PC-9 (cell line): ENCODE data around the gene MYCL.

Source experiments
- EZH2 ChIP-seq: fragments of 200-600 bp; sonication (generic); IDR thresholded peaks from 2 replicates; pipeline ENCODE4 v1.8.0; 2017; ENCODE audit warnings: antibody characterized with exemption, low read depth
- TF ChIP-seq, protein P1 (sequence below): fragments of 200-600 bp; sonication (generic); conservative IDR thresholded peaks from 2 replicates; pipeline ENCODE4 v1.6.1; 2017; ENCODE audit warnings: mixed run types, antibody characterized with exemption, mild to moderate bottlenecking, moderate library complexity

DNA sequence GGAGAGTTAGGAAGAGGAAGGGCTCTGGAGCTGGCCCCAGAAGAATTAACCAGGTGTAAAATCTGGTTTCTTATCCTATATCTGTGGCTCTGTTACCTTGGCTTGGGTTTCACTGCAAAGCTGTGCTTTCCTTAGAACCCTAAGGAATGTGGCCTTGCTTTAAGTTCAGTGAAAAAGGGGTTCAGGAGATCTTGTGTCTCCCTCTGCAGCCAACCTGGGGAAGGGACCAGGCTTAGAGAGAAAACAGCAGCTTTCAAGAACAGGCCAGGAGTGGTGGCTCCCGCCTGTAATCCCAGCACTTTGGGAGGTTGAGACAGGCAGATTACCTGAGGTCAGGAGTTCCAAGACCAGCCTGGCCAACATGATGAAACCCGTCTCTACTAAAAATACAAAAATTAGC is 16.1 kb upstream of the MYCL start:
- TF ChIP-seq, protein P1, sequence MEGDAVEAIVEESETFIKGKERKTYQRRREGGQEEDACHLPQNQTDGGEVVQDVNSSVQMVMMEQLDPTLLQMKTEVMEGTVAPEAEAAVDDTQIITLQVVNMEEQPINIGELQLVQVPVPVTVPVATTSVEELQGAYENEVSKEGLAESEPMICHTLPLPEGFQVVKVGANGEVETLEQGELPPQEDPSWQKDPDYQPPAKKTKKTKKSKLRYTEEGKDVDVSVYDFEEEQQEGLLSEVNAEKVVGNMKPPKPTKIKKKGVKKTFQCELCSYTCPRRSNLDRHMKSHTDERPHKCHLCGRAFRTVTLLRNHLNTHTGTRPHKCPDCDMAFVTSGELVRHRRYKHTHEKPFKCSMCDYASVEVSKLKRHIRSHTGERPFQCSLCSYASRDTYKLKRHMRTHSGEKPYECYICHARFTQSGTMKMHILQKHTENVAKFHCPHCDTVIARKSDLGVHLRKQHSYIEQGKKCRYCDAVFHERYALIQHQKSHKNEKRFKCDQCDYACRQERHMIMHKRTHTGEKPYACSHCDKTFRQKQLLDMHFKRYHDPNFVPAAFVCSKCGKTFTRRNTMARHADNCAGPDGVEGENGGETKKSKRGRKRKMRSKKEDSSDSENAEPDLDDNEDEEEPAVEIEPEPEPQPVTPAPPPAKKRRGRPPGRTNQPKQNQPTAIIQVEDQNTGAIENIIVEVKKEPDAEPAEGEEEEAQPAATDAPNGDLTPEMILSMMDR = no peak; the same call in 1 of the 2 replicates
- TF ChIP-seq EZH2 = no peak
